ENCODE measurements around the gene FMNL1.

Gene FMNL1

GRCh38 chr17:45243750-45244149, 22.1 kb downstream of the FMNL1 start:
- no peak overlapping the region for H3K4me2 ChIP-seq (ENCODE audit: low read length)
- no peak overlapping the region for H3K4me3 ChIP-seq (ENCODE audit: low read length)
- H3K79me2 ChIP-seq (ENCODE audit: control insufficient read depth, insufficient read depth, low read length): no peaks in the 10 kb centered on the region
- H3K27ac ChIP-seq (ENCODE audit: low read depth, low read length): no peak overlapping the region
- no peak overlapping the region for H3K56ac ChIP-seq (ENCODE audit: low read length)
- DNase-seq: no peak
- no peak overlapping the region for H2BK120ac ChIP-seq (ENCODE audit: low read depth, low read length)
- H4K5ac ChIP-seq (ENCODE audit: low read length): no peak overlapping the region
- no peak overlapping the region for H3K4ac ChIP-seq (ENCODE audit: low read depth, low read length)
- no peaks in the 10 kb centered on the region for H3K27me3 ChIP-seq (ENCODE audit: insufficient read depth, low read length, poor library complexity)
- no peak overlapping the region for H3K9ac ChIP-seq (ENCODE audit: low read length)
- no peak overlapping the region for H4K8ac ChIP-seq (ENCODE audit: low read depth, low read length)
- no peak overlapping the region for H2AK5ac ChIP-seq (ENCODE audit: low read length)
- H2BK5ac ChIP-seq (ENCODE audit: low read length): no peak overlapping the region
- no peaks in the 10 kb centered on the region for H3K36me3 ChIP-seq (ENCODE audit: control insufficient read depth, insufficient read depth, low read length)
- H3K18ac ChIP-seq (ENCODE audit: low read length): no peak overlapping the region
- WGBS (ENCODE audit: extremely low coverage, insufficient coverage, low lambda C conversion rate): no CpG with 5 or more reads among the region's 18 CpGs
- peaks cover 3% of the 10 kb centered on the region for H3K4me1 ChIP-seq (ENCODE audit: control insufficient read depth, low read depth, low read length)
- H3K23ac ChIP-seq (ENCODE audit: low read length): no peak overlapping the region
- H2BK15ac ChIP-seq (replicated peaks; ENCODE audit: low read depth): no peak overlapping the region
- H3K79me1 ChIP-seq (ENCODE audit: low read length): no peaks in the 10 kb centered on the region

- H2BK120ac ChIP-seq (ENCODE audit: low read depth, low read length): no peak overlapping the region
- no peak overlapping the region for H2BK15ac ChIP-seq (replicated peaks; ENCODE audit: low read depth)
- no peaks in the 10 kb centered on the region for H3K36me3 ChIP-seq (ENCODE audit: control insufficient read depth, insufficient read depth, low read length)
- peaks cover 4% of the 10 kb centered on the region for H3K79me1 ChIP-seq (ENCODE audit: low read length)
- H3K18ac ChIP-seq (ENCODE audit: low read length): no peak overlapping the region
- no CpG with 5 or more reads among the region's 21 CpGs for WGBS (ENCODE audit: extremely low coverage, insufficient coverage, low lambda C conversion rate)
- H3K23ac ChIP-seq (ENCODE audit: low read length): no peak overlapping the region
- H3K4ac ChIP-seq (ENCODE audit: low read depth, low read length): no peak overlapping the region
- no peak overlapping the region for H3K9ac ChIP-seq (ENCODE audit: low read length)
- peaks cover 3% of the 10 kb centered on the region for H3K4me1 ChIP-seq (ENCODE audit: control insufficient read depth, low read depth, low read length)
- H2BK5ac ChIP-seq (ENCODE audit: low read length): no peak overlapping the region
- no peak overlapping the region for H3K4me2 ChIP-seq (ENCODE audit: low read length)
- no peaks in the 10 kb centered on the region for H3K79me2 ChIP-seq (ENCODE audit: control insufficient read depth, insufficient read depth, low read length)
- no peak overlapping the region for H3K27ac ChIP-seq (ENCODE audit: low read depth, low read length)
- no peak for DNase-seq
- H3K56ac ChIP-seq (ENCODE audit: low read length): no peak overlapping the region
- no peaks in the 10 kb centered on the region for H3K27me3 ChIP-seq (ENCODE audit: insufficient read depth, low read length, poor library complexity)
- no peak overlapping the region for H4K5ac ChIP-seq (ENCODE audit: low read length)
- H4K8ac ChIP-seq (ENCODE audit: low read depth, low read length): no peak overlapping the region
- no peak overlapping the region for H3K4me3 ChIP-seq (ENCODE audit: low read length)
- H2AK5ac ChIP-seq (ENCODE audit: low read length): no peak overlapping the region
These were observed 23.3 kb downstream of the FMNL1 start for GRCh38 chr17:45244725-45245656.

- H3K56ac ChIP-seq (ENCODE audit: low read length): peak overlapping the region; percentile 90
- H4K8ac ChIP-seq (ENCODE audit: low read depth, low read length): no peak overlapping the region
- H3K4me3 ChIP-seq (ENCODE audit: low read length): no peak overlapping the region
- H2BK120ac ChIP-seq (ENCODE audit: low read depth, low read length): no peak overlapping the region
- H3K36me3 ChIP-seq (ENCODE audit: control insufficient read depth, insufficient read depth, low read length): no peaks in the 10 kb centered on the region
- WGBS (ENCODE audit: extremely low coverage, insufficient coverage, low lambda C conversion rate): no CpG with 5 or more reads among the region's 8 CpGs
- H3K79me2 ChIP-seq (ENCODE audit: control insufficient read depth, insufficient read depth, low read length): no peaks in the 10 kb centered on the region
- no peak overlapping the region for H2AK5ac ChIP-seq (ENCODE audit: low read length)
- H3K23ac ChIP-seq (ENCODE audit: low read length): no peak overlapping the region
- H3K79me1 ChIP-seq (ENCODE audit: low read length): peaks cover 4% of the 10 kb centered on the region
- H3K18ac ChIP-seq (ENCODE audit: low read length): no peak overlapping the region
- no peak for DNase-seq
- H3K4me1 ChIP-seq (ENCODE audit: control insufficient read depth, low read depth, low read length): peaks cover 3% of the 10 kb centered on the region
- H3K27ac ChIP-seq (ENCODE audit: low read depth, low read length): no peak overlapping the region
- no peak overlapping the region for H3K4ac ChIP-seq (ENCODE audit: low read depth, low read length)
- no peaks in the 10 kb centered on the region for H3K27me3 ChIP-seq (ENCODE audit: insufficient read depth, low read length, poor library complexity)
- H3K9ac ChIP-seq (ENCODE audit: low read length): peak overlapping the region; percentile 82
- H2BK15ac ChIP-seq (replicated peaks; ENCODE audit: low read depth): no peak overlapping the region
- H4K5ac ChIP-seq (ENCODE audit: low read length): no peak overlapping the region
- peak overlapping the region; percentile 86 for H3K4me2 ChIP-seq (ENCODE audit: low read length)
- H2BK5ac ChIP-seq (ENCODE audit: low read length): no peak overlapping the region
These were observed 24.7 kb downstream of the FMNL1 start for GRCh38 chr17:45246338-45246737.

GRCh38 chr17:45246861-45247428, 25.3 kb downstream of the FMNL1 start:
- peak overlapping the region; percentile 82 for H3K9ac ChIP-seq (ENCODE audit: low read length)
- no peak overlapping the region for H4K8ac ChIP-seq (ENCODE audit: low read depth, low read length)
- peaks cover 3% of the 10 kb centered on the region for H3K4me1 ChIP-seq (ENCODE audit: control insufficient read depth, low read depth, low read length)
- DNase-seq: peak; percentile 77
- peak overlapping the region; percentile 86 for H3K4me2 ChIP-seq (ENCODE audit: low read length)
- no CpG with 5 or more reads among the region's 33 CpGs for WGBS (ENCODE audit: extremely low coverage, insufficient coverage, low lambda C conversion rate)
- H3K27me3 ChIP-seq (ENCODE audit: insufficient read depth, low read length, poor library complexity): no peaks in the 10 kb centered on the region
- H2AK5ac ChIP-seq (ENCODE audit: low read length): no peak overlapping the region
- H3K79me2 ChIP-seq (ENCODE audit: control insufficient read depth, insufficient read depth, low read length): no peaks in the 10 kb centered on the region
- peaks cover 4% of the 10 kb centered on the region for H3K79me1 ChIP-seq (ENCODE audit: low read length)
- no peak overlapping the region for H2BK15ac ChIP-seq (replicated peaks; ENCODE audit: low read depth)
- H3K27ac ChIP-seq (ENCODE audit: low read depth, low read length): peak overlapping the region; percentile 47
- H3K4ac ChIP-seq (ENCODE audit: low read depth, low read length): no peak overlapping the region
- peak overlapping the region; percentile 52 for H4K5ac ChIP-seq (ENCODE audit: low read length)
- H3K36me3 ChIP-seq (ENCODE audit: control insufficient read depth, insufficient read depth, low read length): no peaks in the 10 kb centered on the region
- no peak overlapping the region for H2BK120ac ChIP-seq (ENCODE audit: low read depth, low read length)
- H3K4me3 ChIP-seq (ENCODE audit: low read length): peak overlapping the region; percentile 71
- H3K18ac ChIP-seq (ENCODE audit: low read length): peak overlapping the region; percentile 44
- H3K23ac ChIP-seq (ENCODE audit: low read length): no peak overlapping the region
- peak overlapping the region; percentile 90 for H3K56ac ChIP-seq (ENCODE audit: low read length)
- peak overlapping the region; percentile 83 for H2BK5ac ChIP-seq (ENCODE audit: low read length)

- Histone ChIP-seq H2AK5ac (ENCODE audit: low read length) (no peak overlapping the region), H4K8ac (ENCODE audit: low read depth, low read length) (no peak overlapping the region), H2BK5ac (ENCODE audit: low read length) (peak overlapping the region; percentile 83), H3K18ac (ENCODE audit: low read length) (peak overlapping the region; percentile 91), H3K79me1 (ENCODE audit: low read length) (peaks cover 4% of the 10 kb centered on the region), H2BK120ac (ENCODE audit: low read depth, low read length) (no peak overlapping the region), H3K27me3 (ENCODE audit: insufficient read depth, low read length, poor library complexity) (no peaks in the 10 kb centered on the region), H3K4me2 (ENCODE audit: low read length) (peak overlapping the region; percentile 86), H3K9ac (ENCODE audit: low read length) (peak overlapping the region; percentile 82), H3K56ac (ENCODE audit: low read length) (peak overlapping the region; percentile 96), H3K27ac (ENCODE audit: low read depth, low read length) (peak overlapping the region; percentile 90), H3K4ac (ENCODE audit: low read depth, low read length) (peak overlapping the region; percentile 78), H3K79me2 (ENCODE audit: control insufficient read depth, insufficient read depth, low read length) (no peaks in the 10 kb centered on the region), H4K5ac (ENCODE audit: low read length) (peak overlapping the region; percentile 52), H3K36me3 (ENCODE audit: control insufficient read depth, insufficient read depth, low read length) (no peaks in the 10 kb centered on the region), H3K4me1 (ENCODE audit: control insufficient read depth, low read depth, low read length) (peaks cover 3% of the 10 kb centered on the region), H3K4me3 (ENCODE audit: low read length) (peak overlapping the region; percentile 86), H2BK15ac (replicated peaks; ENCODE audit: low read depth) (no peak overlapping the region), H3K23ac (ENCODE audit: low read length) (peak overlapping the region; percentile 32)
- peak; percentile 98 for DNase-seq
- WGBS (ENCODE audit: extremely low coverage, insufficient coverage, low lambda C conversion rate): no CpG with 5 or more reads among the region's 61 CpGs
These were observed 25.9 kb downstream of the FMNL1 start for GRCh38 chr17:45247429-45248131.
